LoVo (cell line): ENCODE results near the gene GDF9.
"Not testable (repeated sequence)": the region's sequence is repeated elsewhere in the genome, so short reads cannot be mapped to it uniquely, and the experiment has no call there.

Source experiments
- DNase-seq: peaks from one replicate; pipeline ENCODE4 v3.0.0-alpha.2; 2016; ENCODE audit warnings: low spot score

GDF9 gene

DNA sequence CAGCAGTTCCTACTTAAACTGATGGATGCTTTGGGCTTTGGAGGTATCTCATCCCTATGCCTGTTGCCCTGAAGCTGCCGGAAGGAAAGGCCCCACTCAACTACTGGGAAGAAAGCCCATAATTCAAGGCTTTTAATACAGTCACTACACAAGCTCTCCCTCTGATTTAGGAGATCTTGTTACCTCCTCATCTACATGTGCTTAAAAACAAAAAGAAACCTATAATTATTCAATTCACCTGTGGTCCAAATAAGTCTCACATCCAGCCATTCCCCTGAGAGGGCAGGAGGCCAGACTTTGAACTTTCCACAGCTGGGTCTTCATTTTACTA lies 6.5 kb upstream of the GDF9 start:
- no peak for DNase-seq

DNA sequence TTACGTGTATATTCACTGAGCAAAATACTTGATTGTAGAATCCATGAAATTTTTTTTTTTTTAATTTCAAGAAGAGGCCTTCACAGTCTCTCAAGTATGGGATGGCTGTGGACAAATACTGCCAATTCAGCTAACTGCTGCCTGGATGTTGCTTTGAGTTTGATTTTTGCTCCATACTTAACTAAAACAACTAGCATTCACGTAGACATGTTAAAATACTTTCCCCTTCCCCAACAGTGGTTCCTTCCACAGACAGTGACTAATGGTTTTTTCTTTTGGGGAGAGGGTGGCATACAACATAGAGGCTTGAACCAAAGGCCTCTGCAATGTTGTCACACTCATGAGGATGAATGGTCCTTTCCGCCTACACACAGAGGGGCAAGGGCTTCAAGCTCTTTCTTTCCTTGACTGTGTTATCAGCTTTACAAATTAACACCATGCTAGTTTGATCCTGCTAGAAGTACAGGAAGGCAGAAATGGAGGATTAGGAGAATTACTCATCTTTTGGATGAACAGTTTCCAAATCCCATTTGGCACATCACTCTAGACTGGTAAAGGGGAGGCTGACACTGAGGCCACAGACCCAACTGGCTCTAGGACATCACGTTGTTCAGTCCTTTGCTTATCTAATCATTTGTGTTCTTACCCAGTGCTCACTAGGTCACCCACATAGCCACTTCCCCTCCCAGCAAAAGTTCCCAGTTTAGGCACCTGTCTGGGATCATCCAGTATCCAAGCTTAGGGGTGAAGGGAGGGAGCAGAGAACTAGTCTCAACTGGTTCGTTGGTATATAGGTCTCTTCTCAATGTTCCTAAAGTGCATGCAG lies 5.4 kb upstream of the GDF9 start:
- no peak for DNase-seq

GRCh38 chr5:132870801-132871200 lies 4.5 kb upstream of the GDF9 start:
- DNase-seq, result no peak

GRCh38 chr5:132868754-132869153 lies 2.5 kb upstream of the GDF9 start:
- DNase-seq, result no peak

DNA sequence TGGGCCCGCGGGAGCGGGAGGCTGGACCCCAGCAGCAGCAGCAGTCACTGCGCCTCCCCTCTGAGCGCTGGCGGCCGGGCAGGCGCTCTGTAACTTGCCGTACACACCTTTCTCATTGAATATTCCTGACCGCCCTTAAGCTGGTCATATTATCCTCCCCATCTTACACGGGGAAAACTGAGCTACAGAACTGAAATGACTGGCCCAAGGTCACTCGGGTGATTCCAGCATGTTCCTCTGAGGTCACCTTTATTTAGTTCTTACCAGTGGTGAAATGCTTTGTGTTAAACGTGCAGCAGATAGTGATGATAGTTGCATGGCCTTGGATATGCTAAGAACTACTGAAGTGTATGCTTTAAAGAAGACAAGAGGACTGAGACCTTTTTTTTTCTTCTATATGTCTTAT lies 780 bp upstream of the GDF9 start:
- no peak for DNase-seq

- no peak for DNase-seq
These were observed 464 bp downstream of the GDF9 start for GRCh38 chr5:132865668-132866341.

DNA sequence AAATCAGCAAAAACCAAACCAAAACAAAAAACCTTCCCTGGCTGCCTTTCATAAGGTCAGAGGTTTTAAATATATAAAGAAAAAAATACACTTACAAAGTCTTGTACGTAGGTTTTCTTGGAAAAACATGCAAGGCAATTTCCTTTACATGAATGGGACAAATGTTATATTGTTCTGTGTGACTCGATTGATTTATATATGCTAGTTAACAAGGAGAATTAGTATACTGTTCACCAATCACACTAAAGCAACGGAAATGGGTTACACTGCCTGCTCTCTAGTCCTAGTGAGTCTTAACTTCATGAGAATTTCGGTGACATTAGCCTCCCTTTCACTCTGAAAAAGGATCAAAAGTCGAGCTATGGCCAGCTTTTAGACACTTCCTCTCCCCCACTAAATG lies 5.5 kb downstream of the GDF9 start:
- DNase-seq, result no peak

GRCh38 chr5:132859889-132860437 lies 6.3 kb downstream of the GDF9 start:
- DNase-seq, result no peak

- DNase-seq, result no peak
These were observed 10.3 kb downstream of the GDF9 start for GRCh38 chr5:132856011-132856410.

- not testable (repeated sequence) for DNase-seq
These were observed 11.3 kb downstream of the GDF9 start for GRCh38 chr5:132854992-132855391.

- no peak for DNase-seq
These were observed 12.0 kb downstream of the GDF9 start for GRCh38 chr5:132854301-132854700.

DNA sequence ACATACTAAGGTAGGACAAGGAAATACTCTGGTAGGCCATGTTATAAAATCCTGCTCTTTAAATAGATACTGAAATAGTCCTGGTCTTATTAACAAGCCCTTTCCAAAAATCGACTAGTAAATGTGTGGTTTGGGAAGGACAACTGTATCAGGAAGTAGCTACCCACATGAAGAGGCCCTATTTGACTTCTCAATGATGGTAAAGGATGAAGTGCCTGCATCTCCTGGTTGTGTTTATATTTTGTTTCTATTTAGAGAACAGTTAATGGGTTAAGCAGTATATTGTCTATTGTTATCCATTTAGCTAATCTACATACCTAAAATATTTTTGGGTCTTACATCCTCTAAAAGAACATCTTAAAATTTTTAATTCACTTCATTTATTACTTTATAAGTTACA lies 12.5 kb downstream of the GDF9 start:
- no peak for DNase-seq

DNA sequence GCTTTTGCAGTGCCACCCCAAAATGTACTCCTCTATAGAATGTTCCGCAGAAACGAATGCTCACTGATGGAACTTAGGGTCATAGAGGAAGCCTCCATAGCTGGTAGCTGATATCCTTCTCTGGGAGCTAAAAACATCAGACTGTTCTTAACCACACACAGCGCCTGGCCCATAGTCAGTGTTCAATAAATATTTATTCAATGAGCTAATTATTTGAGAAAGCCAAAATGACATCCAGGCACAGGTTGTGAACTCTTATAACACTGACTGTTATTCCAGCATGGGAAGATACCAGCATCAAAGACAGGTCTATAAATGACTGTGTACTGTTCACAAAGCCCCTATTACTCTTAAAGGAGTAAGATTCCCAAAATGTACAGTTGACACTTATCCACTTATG lies 12.9 kb downstream of the GDF9 start:
- no peak for DNase-seq

DNA sequence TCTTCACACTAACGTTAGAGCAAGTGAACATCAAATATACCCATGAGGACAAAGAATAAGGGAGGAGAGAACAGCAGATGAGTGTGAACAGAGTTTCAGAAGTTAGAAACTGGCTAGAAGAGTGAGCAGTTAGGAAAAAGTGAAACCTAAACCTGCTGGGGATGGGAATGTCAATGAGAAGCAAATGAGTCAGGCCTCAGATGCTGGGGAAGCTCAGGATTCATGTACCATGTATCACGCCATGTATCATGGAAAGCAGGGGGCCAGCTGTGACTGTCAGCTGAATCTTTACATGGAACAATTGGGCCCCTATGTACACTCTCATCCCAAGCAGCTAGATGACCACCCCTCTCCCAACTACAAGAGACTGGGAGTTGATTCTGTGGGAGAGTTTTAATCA lies 16.2 kb downstream of the GDF9 start:
- no peak for DNase-seq

DNA sequence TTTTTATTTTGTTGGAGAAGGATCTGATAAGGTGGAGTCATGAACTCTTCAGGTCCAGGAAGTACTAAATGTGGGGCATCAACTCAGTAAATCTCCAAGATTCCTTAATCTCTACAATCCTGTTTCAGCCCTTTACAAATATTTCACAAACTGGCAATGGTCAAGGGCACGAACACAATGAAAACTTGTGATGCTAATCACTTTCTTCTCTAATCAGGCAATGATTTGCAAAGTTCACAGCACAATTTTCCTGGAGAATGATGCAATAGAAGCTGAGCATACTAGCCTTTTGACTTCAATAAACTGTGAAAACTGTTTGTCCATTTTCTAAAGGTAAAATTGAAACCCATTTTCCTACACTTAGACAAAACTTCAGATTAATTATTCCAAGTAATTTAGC lies 16.9 kb downstream of the GDF9 start:
- no peak for DNase-seq

- DNase-seq, result no peak
These were observed 18.0 kb downstream of the GDF9 start for GRCh38 chr5:132848270-132848669.

DNA sequence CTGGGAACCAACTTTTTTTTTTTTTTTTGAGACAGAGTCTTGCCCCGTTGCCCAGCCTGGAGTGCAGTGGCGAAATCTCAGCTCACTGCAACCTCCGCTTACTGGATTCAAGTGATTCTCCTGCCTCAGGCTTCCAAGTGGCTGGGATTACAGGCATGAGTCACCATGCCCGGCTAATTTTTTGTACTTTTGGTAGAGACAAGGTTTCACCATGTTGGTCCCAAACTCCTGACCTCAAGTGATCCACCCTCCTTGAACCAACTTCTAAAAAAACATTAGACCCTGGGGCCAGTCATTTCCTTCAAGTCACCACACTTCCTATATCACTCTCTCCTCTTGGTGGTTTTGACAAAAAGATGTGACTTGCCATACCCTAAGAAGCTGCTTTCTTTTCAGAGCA lies 25.0 kb downstream of the GDF9 start:
- DNase-seq, result no peak

DNA sequence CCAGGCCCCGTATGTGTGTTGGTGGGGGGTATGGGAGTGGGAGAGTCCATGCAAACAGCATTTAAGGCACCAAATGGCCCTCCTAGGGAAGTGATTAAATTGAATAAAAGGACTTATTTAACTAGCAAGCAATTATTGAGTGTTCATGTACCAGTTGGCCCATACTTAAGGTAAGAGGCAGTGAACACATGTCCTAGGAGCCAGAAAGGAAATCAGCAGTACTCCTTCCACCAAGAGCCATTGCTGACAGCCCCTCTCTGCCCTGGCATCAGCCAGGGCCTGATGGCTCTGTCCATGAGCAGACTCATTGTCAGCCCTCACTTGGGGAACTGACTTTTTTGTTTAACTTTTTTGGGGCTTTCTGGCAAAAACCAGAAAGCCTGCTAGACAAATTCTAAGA lies 25.4 kb downstream of the GDF9 start:
- DNase-seq, result no peak

- no peak for DNase-seq
These were observed 26.0 kb downstream of the GDF9 start for GRCh38 chr5:132840313-132840712.

DNA sequence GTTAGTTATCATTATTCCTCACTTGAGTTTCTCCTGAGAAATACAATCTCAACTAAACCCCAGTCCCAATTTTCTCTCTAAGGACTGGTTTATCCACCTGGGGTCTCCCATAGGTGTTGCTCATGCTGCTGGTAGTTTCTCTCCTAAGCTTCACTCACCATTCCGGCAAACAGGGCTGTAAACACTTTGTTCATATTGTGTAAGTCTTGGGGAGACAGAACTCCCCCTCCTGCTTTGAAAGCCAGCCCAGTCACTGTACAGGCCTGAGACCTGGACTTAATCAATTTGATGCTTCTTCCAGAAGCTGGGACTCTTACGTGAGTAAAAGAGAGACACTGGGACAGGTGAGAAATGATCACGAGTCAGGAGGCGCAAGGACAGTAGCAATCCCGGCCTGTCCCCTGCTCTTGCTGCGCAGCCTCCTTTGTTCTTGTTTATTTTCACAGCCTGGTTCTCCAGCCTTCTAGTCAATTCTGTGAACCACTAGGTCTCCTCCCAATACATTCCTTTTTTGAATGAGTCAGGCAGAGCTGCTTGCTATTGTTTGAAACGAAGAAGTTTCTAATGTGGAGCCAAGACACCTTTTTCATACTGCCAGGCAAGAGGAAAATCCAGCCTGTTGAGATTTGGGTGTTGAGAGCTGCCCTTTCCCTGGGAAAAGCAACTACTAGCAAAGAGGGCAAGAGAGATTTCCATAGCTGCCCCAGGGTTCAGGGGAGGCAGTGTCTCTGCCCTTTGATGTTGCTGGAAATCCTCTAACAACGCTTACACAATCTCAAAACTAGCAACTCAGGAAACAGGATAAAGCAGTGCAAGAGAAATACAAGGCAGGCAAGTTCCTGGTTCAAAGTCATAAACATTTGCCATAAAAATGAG lies 26.6 kb downstream of the GDF9 start:
- DNase-seq, result no peak

GRCh38 chr5:132838516-132839282 lies 27.6 kb downstream of the GDF9 start:
- no peak for DNase-seq

GRCh38 chr5:132837868-132838267 lies 28.4 kb downstream of the GDF9 start:
- peak; percentile 48 for DNase-seq
